HPDE6-E6E7 (cell line): ENCODE measurements around the gene ARFRP1.

Source experiments
- DNase-seq: peaks from one replicate; pipeline ENCODE4 v3.0.0; 2011; ENCODE audit warnings: missing footprints; ENCODE audit errors: extremely low spot score

The ARFRP1 gene

GRCh38 chr20:63707558-63708300, at the start of gene ARFRP1, which contains the start of gene ZGPAT:
ARFRP1 (minus strand) TSS chr20:63707976; CDS start chr20:63707091, 885 bp downstream.
ZGPAT (plus strand) TSS chr20:63708039; CDS start chr20:63708581, 542 bp downstream.
- no peak for DNase-seq

GRCh38 chr20:63756648-63756991, 48.8 kb upstream of the ARFRP1 start:
- no peak for DNase-seq

GRCh38 chr20:63755933-63756647, 48.3 kb upstream of the ARFRP1 start:
- DNase-seq, result no peak

- DNase-seq, result no peak
Observed at GRCh38 chr20:63754008-63754407, 46.2 kb upstream of the ARFRP1 start.

- DNase-seq, result no peak
Observed at GRCh38 chr20:63753381-63753780, 45.6 kb upstream of the ARFRP1 start.

- no peak for DNase-seq
Observed at GRCh38 chr20:63752411-63753101, 44.8 kb upstream of the ARFRP1 start.

GRCh38 chr20:63751471-63752271, 43.9 kb upstream of the ARFRP1 start:
- DNase-seq, result no peak

GRCh38 chr20:63750807-63751470, 43.2 kb upstream of the ARFRP1 start:
- no peak for DNase-seq

GRCh38 chr20:63749597-63750508, 42.1 kb upstream of the ARFRP1 start:
- no peak for DNase-seq

GRCh38 chr20:63748934-63749270, 41.1 kb upstream of the ARFRP1 start:
- DNase-seq, result no peak

- no peak for DNase-seq
Observed at GRCh38 chr20:63748070-63748933, 40.5 kb upstream of the ARFRP1 start.

GRCh38 chr20:63747622-63748069, 39.9 kb upstream of the ARFRP1 start:
- DNase-seq, result no peak

GRCh38 chr20:63746751-63747315, 39.1 kb upstream of the ARFRP1 start:
- no peak for DNase-seq

GRCh38 chr20:63745961-63746731, 38.4 kb upstream of the ARFRP1 start:
- DNase-seq, result no peak

GRCh38 chr20:63745424-63745805, 37.6 kb upstream of the ARFRP1 start:
- no peak for DNase-seq

GRCh38 chr20:63744574-63745423, 37.0 kb upstream of the ARFRP1 start:
- DNase-seq, result no peak

GRCh38 chr20:63744158-63744557, 36.4 kb upstream of the ARFRP1 start:
- no peak for DNase-seq
